Mesenchymal stem cell (in vitro differentiated cells and primary cell): ENCODE measurements around the gene NPL.

Experiments
- DNase-seq: peaks from one replicate; pipeline ENCODE4 v3.0.0-alpha.2; 2013
- H2AFZ ChIP-seq: one replicate; pipeline ENCODE4 v1.6.1; 2013; ENCODE audit warnings: low read depth, mild to moderate bottlenecking, control low read depth, inconsistent platforms, low read length, moderate library complexity
- H2AK5ac ChIP-seq: 2 replicates; pipeline ENCODE4 v1.6.1; 2013; ENCODE audit warnings: low read length, moderate library complexity, mild to moderate bottlenecking, inconsistent platforms; ENCODE audit not compliant: severe bottlenecking
- H2BK120ac ChIP-seq: one replicate; pipeline ENCODE4 v1.6.1; 2013; ENCODE audit warnings: low read depth, mild to moderate bottlenecking, inconsistent platforms, low read length, moderate library complexity
- H2BK12ac ChIP-seq, 2 experiments: one replicate each; pipeline ENCODE4 v1.6.1; 2013; ENCODE audit warnings: inconsistent platforms in 2 of 2, low read length in 2 of 2, mild to moderate bottlenecking in 2 of 2, moderate library complexity in 2 of 2, control low read depth in 1 of 2
- H2BK15ac ChIP-seq: one replicate; pipeline ENCODE4 v1.6.1; 2013; ENCODE audit warnings: mild to moderate bottlenecking, low read depth, inconsistent platforms; ENCODE audit not compliant: poor library complexity, severe bottlenecking
- H2BK5ac ChIP-seq: 2 replicates; pipeline ENCODE4 v1.6.1; 2013; ENCODE audit warnings: low read depth, mild to moderate bottlenecking, low read length, control low read depth, inconsistent platforms; ENCODE audit not compliant: poor library complexity, severe bottlenecking
- H3K14ac ChIP-seq, 2 experiments: one replicate each; pipeline ENCODE4 v1.6.1; 2013; ENCODE audit warnings: inconsistent platforms in 2 of 2, low read length in 2 of 2, control low read depth in 1 of 2, mild to moderate bottlenecking in 1 of 2, moderate library complexity in 1 of 2
- H3K18ac ChIP-seq, 2 experiments: one replicate each; pipeline ENCODE4 v1.6.1; 2013; ENCODE audit warnings: inconsistent platforms in 2 of 2, low read length in 2 of 2, control low read depth in 1 of 2, low read depth in 1 of 2, mild to moderate bottlenecking in 1 of 2
- H3K23ac ChIP-seq, 2 experiments: one replicate each; pipeline ENCODE4 v1.6.1; 2013; ENCODE audit warnings: inconsistent platforms in 2 of 2, low read length in 2 of 2, mild to moderate bottlenecking in 2 of 2, moderate library complexity in 2 of 2, control low read depth in 1 of 2
- H3K27ac ChIP-seq: 2 replicates; pipeline ENCODE4 v1.5.1; 2013; ENCODE audit warnings: mild to moderate bottlenecking, moderate library complexity, low read length, control low read depth, inconsistent platforms; ENCODE audit not compliant: poor library complexity, severe bottlenecking
- H3K27me3 ChIP-seq, 2 experiments: 2 replicates each; pipeline versions ENCODE4 v1.6.1 to v1.7.0; 2013; ENCODE audit warnings: low read length in 2 of 2, mild to moderate bottlenecking in 2 of 2, moderate library complexity in 2 of 2, control low read depth in 1 of 2, inconsistent platforms in 1 of 2; ENCODE audit not compliant: control insufficient read depth in 1 of 2, insufficient read depth in 1 of 2
- H3K36me3 ChIP-seq, 2 experiments: 2 replicates each; pipeline versions ENCODE4 v1.6.1 to v1.7.0; 2013; ENCODE audit warnings: low read length in 2 of 2, control low read depth in 1 of 2, inconsistent platforms in 1 of 2, low read depth in 1 of 2, mild to moderate bottlenecking in 1 of 2; ENCODE audit not compliant: insufficient read depth in 2 of 2, control insufficient read depth in 1 of 2
- H3K4ac ChIP-seq, 2 experiments: one replicate each; pipeline ENCODE4 v1.6.1; 2013; ENCODE audit warnings: inconsistent platforms in 2 of 2, low read length in 2 of 2, mild to moderate bottlenecking in 2 of 2, moderate library complexity in 2 of 2, control low read depth in 1 of 2, low read depth in 1 of 2
- H3K4me1 ChIP-seq: 2 replicates; pipeline ENCODE4 v1.6.1; 2013; ENCODE audit warnings: low read depth, low read length, control low read depth; ENCODE audit not compliant: control insufficient read depth, insufficient read depth
- H3K4me2 ChIP-seq: 2 replicates; pipeline ENCODE4 v1.6.1; 2013; ENCODE audit warnings: low read length, mild to moderate bottlenecking, inconsistent platforms; ENCODE audit not compliant: poor library complexity, severe bottlenecking
- H3K4me3 ChIP-seq, 2 experiments: 2 replicates each; pipeline versions ENCODE4 v1.5.1 to v1.7.0; 2013; ENCODE audit warnings: low read length in 2 of 2, mild to moderate bottlenecking in 2 of 2, control low read depth in 1 of 2, low read depth in 1 of 2; ENCODE audit not compliant: insufficient read depth in 1 of 2
- H3K79me1 ChIP-seq: replicated peaks from 2 replicates; pipeline ENCODE4 v1.6.1; 2013; ENCODE audit warnings: mild to moderate bottlenecking, control low read depth, low read length, inconsistent platforms; ENCODE audit not compliant: poor library complexity, severe bottlenecking
- H3K9ac ChIP-seq: 2 replicates; pipeline ENCODE4 v1.7.0; 2013; ENCODE audit warnings: mild to moderate bottlenecking, low read length, moderate library complexity
- H3K9me3 ChIP-seq: 2 replicates; pipeline ENCODE4 v1.7.0; 2013; ENCODE audit warnings: mild to moderate bottlenecking, low read length; ENCODE audit not compliant: control insufficient read depth
- H4K8ac ChIP-seq: one replicate; pipeline ENCODE4 v1.6.1; 2013; ENCODE audit warnings: inconsistent platforms, mild to moderate bottlenecking, low read length, moderate library complexity
- H4K91ac ChIP-seq: one replicate; pipeline ENCODE4 v1.6.1; 2013; ENCODE audit warnings: mild to moderate bottlenecking, low read length, inconsistent platforms
- WGBS: methylation state at CpG from one replicate; pipeline ENCODE4 v1.1.7; 2013; ENCODE audit warnings: mixed read lengths; 5-methylcytosine and 5-hydroxymethylcytosine counted together

Gene NPL

DNA sequence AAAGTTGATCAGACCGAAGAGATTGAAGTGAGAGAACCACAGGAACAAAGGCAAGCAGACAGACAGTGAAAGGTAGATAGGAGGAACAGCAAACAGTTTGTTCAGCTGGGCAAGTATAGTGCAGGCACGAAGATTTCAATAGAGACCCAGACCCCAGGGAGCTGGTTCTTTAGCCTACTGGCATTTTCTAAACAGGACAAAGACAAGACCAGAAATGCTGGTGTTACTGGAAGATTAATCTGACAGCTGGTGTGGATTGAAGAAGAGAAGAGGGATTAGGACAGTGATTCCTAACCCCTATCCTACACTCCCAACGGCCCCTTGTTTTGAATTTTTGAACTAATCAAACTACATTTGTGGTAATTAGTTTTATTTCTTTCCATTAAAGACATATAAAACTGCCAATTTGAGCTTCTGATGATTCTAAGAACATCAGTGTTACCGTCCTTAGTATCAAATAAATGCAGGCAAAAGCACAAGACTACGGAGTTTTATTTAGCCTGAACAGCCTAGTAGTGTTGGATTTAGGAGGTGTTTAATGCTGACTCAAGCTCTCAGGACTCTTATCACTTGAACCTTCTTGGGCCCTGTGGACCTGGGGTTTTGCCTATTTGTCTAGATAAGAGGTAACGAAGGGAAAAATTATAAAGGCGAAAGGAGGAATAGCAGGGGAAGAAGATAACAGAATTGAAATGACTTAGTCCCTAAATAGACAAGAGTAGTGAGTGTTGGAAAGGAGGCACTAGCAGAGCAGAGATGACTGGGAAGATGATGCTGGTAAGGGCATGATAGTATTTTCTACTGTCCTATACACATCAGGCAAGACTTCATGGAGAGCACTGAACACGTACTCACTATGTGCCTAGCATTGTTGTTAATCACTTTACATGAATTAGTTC is 2.0 kb downstream of the NPL start:
- Histone ChIP-seq H3K4ac (no peak overlapping the region), H2BK120ac (no peak overlapping the region), H3K27ac (no peak overlapping the region), H3K14ac (no peak overlapping the region), H3K9me3 (no peaks in the 10 kb centered on the region), H3K4me3 (no peak overlapping the region), H4K91ac (no peak overlapping the region), H4K8ac (no peak overlapping the region), H3K23ac (no peak overlapping the region), H2BK12ac (no peak overlapping the region), H3K27me3 (peaks cover 0 to 36% of the 10 kb centered on the region in 2 experiments), H3K18ac (no peak overlapping the region), H2AFZ (no peak overlapping the region), H3K79me1 (no peaks in the 10 kb centered on the region), H2AK5ac (no peak overlapping the region), H2BK5ac (no peak overlapping the region), H2BK15ac (no peak overlapping the region), H3K4me2 (no peak overlapping the region), H3K9ac (no peak overlapping the region), H3K36me3 (peaks cover 0 to 24% of the 10 kb centered on the region in 2 experiments), H3K4me1 (peaks cover 8% of the 10 kb centered on the region)
- no peak for DNase-seq
- WGBS = 92% methylated on average over 6 of the region's 8 CpGs

DNA sequence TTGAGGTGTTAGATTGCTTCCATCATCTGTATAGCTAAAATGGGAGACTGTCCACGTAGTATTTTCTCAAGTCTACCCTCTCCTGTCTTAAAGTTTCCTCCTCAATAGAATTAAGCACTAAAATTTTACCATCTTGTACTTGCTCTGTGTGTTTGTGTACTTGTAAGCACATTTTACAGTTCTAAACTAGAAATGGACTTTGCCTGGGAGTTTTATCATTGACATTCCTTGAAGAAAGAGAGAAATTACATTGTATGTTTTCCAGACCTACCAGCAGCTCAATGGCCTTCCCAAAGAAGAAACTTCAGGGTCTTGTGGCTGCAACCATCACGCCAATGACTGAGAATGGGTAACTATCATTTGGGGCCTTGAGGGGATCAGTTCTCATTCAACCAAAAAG is 4.5 kb downstream of the NPL start:
- no peak for DNase-seq
- Histone ChIP-seq H3K27me3 (peaks cover 0 to 19% of the 10 kb centered on the region in 2 experiments), H3K79me1 (no peaks in the 10 kb centered on the region), H3K4me1 (peaks cover 7% of the 10 kb centered on the region), H3K4ac (no peak overlapping the region), H3K4me3 (no peak overlapping the region), H2AFZ (no peak overlapping the region), H2BK120ac (no peak overlapping the region), H3K14ac (no peak overlapping the region), H4K91ac (no peak overlapping the region), H3K23ac (no peak overlapping the region), H2AK5ac (no peak overlapping the region), H3K9me3 (no peaks in the 10 kb centered on the region), H3K4me2 (no peak overlapping the region), H3K36me3 (peaks cover 0 to 27% of the 10 kb centered on the region in 2 experiments), H2BK15ac (no peak overlapping the region), H2BK5ac (no peak overlapping the region), H4K8ac (no peak overlapping the region), H2BK12ac (no peak overlapping the region), H3K18ac (no peak overlapping the region), H3K27ac (no peak overlapping the region), H3K9ac (no peak overlapping the region)
- WGBS = 100% methylated on average over 1 of the region's 2 CpGs

DNA sequence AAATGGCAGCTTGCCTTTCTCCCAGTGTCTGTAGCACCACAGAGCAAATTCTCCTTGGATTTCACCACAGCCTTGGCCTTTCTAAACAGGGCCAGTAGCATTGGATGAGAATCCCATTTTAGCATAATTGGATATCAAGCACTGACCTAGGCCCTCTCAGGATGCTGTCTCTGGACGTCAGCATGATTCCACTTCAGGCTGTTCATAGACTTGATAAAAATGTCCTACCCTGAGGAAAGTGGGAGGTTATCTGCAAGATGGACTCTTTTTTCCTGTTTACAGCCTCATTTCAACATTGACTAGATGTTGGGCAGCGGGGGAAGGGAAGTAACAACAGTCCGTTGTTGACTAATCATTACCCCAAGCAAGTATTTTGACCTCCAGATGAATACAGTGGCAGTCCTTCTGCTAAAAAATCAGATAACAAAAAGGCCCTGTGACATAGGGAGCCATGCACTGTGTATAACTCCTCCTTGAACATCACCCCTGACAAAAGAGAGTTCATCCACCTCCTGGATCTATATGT is 5.2 kb downstream of the NPL start:
- Histone ChIP-seq H2BK120ac (no peak overlapping the region), H3K4me2 (no peak overlapping the region), H2AFZ (no peak overlapping the region), H3K23ac (peak overlapping the region in 1 of 2 experiments; percentile 59), H3K9me3 (no peaks in the 10 kb centered on the region), H3K27ac (no peak overlapping the region), H4K91ac (no peak overlapping the region), H3K79me1 (no peaks in the 10 kb centered on the region), H4K8ac (no peak overlapping the region), H3K4ac (no peak overlapping the region), H3K14ac (no peak overlapping the region), H2BK12ac (no peak overlapping the region), H3K9ac (no peak overlapping the region), H2BK5ac (no peak overlapping the region), H3K36me3 (peaks cover 0 to 27% of the 10 kb centered on the region in 2 experiments), H3K27me3 (peaks cover 0 to 16% of the 10 kb centered on the region in 2 experiments), H3K18ac (no peak overlapping the region), H3K4me1 (peaks cover under 1% of the 10 kb centered on the region), H2AK5ac (no peak overlapping the region), H3K4me3 (no peak overlapping the region), H2BK15ac (no peak overlapping the region)
- 90% methylated on average over 2 of the region's 3 CpGs for WGBS
- no peak for DNase-seq

DNA sequence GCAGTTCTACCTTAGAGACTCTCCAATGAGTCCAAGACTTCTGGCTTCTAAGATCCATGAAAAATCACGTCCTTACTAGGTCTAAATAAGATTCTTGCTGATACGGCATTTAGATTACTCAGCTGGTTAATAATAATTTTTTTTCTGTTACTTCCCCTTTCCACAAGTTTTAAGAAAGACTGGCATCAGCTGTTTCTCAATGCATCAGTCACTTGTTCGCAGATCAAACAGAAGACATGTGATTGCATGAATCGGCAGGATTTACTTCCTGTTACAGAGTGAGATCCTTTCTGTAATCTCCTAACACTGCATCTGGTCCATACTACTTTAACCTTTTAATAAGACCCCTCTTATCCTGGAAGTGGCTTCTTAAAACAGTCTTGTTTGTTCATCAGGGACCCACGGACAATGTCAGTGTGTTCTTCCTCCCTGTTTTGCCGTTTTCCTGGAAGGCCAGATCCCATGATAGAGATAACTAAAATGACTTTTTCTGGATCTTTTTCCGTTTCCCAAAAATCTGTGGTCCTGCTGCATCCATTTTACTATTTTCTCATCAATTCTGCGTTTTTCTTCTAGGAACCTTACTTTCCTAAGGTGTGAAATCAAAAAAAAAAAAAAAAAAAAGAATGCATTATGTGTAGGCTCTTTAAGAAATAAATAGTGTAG is 6.1 kb downstream of the NPL start:
- no peak overlapping the region for H3K14ac ChIP-seq
- H3K4me2 ChIP-seq = no peak overlapping the region
- H3K79me1 ChIP-seq = no peaks in the 10 kb centered on the region
- H3K9ac ChIP-seq = no peak overlapping the region
- H3K18ac ChIP-seq = no peak overlapping the region
- no peak overlapping the region for H2BK15ac ChIP-seq
- H3K4me1 ChIP-seq = no peaks in the 10 kb centered on the region
- H3K27me3 ChIP-seq = peaks cover 0 to 16% of the 10 kb centered on the region in 2 experiments
- H3K4ac ChIP-seq = no peak overlapping the region
- no peak overlapping the region for H2BK120ac ChIP-seq
- no peak overlapping the region for H2BK12ac ChIP-seq
- no peak overlapping the region for H4K8ac ChIP-seq
- no peak overlapping the region for H3K27ac ChIP-seq
- H2AFZ ChIP-seq = no peak overlapping the region
- H3K9me3 ChIP-seq = no peaks in the 10 kb centered on the region
- no peak for DNase-seq
- H3K4me3 ChIP-seq = no peak overlapping the region
- H2AK5ac ChIP-seq = no peak overlapping the region
- no peak overlapping the region for H2BK5ac ChIP-seq
- peaks cover 0 to 27% of the 10 kb centered on the region in 2 experiments for H3K36me3 ChIP-seq
- 82% methylated on average over 6 of the region's 8 CpGs for WGBS
- H4K91ac ChIP-seq = no peak overlapping the region
- H3K23ac ChIP-seq = no peak overlapping the region
